K562 (cell line): ENCODE data around the gene HOTAIR. TPM values are rescaled to one million over a fixed set of nuclear protein-coding genes. Genes with fewer than 3 reads are reported as not detected.
A peak's percentile ranks its signal among the peaks of the same experiment; 100 is the strongest.

Experiments used
- BHLHE40 ChIP-seq: IDR thresholded peaks from 2 replicates; pipeline ENCODE4 v1.6.1; 2011; ENCODE audit warnings: low read length, improper control_type of control experiment
- CREM ChIP-seq: IDR thresholded peaks from 2 replicates; pipeline ENCODE4 v1.6.1; 2014; ENCODE audit warnings: antibody characterized with exemption, low read depth
- EWSR1 ChIP-seq: fragments of 450-650 bp; IDR thresholded peaks from 2 replicates; pipeline ENCODE4 v1.6.1; 2018; ENCODE audit warnings: borderline replicate concordance, mild to moderate bottlenecking, low read depth, moderate library complexity; ENCODE audit not compliant: partially characterized antibody
- TAF9B ChIP-seq: fragments of 450-650 bp; IDR thresholded peaks from 2 replicates; pipeline ENCODE4 v1.6.1; 2018; ENCODE audit warnings: mild to moderate bottlenecking; ENCODE audit not compliant: partially characterized antibody
- U2AF2 ChIP-seq: fragments of 200-400 bp; formaldehyde crosslinking; optimal IDR thresholded peaks from 2 replicates; pipeline ENCODE3; 2017; ENCODE audit warnings: low read depth, mild to moderate bottlenecking, low read length
- ZBTB33 ChIP-seq: sonication (generic); formaldehyde crosslinking; IDR thresholded peaks from 2 replicates; pipeline ENCODE4 v1.8.1; 2023; ENCODE audit warnings: mild to moderate bottlenecking, missing genetic modification reagents
- ZNF165 ChIP-seq: fragments of 250-450 bp; sonication (Bioruptor Pico); IDR thresholded peaks from 2 replicates; pipeline ENCODE4 v1.4.0; 2020; ENCODE audit warnings: borderline replicate concordance
- polyA plus RNA-seq, 8 experiments: library from polyadenylated mRNA; depleted of rRNA in 4 of 8; stranded (reverse) in 5 of 8; unstranded in 3 of 8; fragments of >200 nt; fragmentation: Nextera tagmentation in 2 of 8; fragmentation: Illumina TruSeq in 1 of 8; extraction: Ambion mirVana in 2 of 8; extraction: Trizol in 1 of 8; gene quantifications; 2 replicates each; pipeline versions ENCODE4 v1.2.1 to v1.2.3, GENCODE V29; 2011 to 2014; ENCODE audit warnings: inconsistent platforms in 1 of 8, missing spikeins in 1 of 8
- total RNA-seq, 7 experiments: library from RNA; depleted of rRNA in 6 of 7; stranded (reverse); fragments of >200 nt in 6 of 7; fragmentation: Illumina TruSeq in 2 of 7; extraction: Trizol in 2 of 7; gene quantifications; 2 replicates each; pipeline versions ENCODE4 v1.2.1 to v1.2.3, GENCODE V29; 2011 to 2021; ENCODE audit warnings: low replicate concordance in 1 of 7
- TF ChIP-seq, protein P1 (sequence below), 2 experiments: fragments of 450-650 bp; IDR thresholded peaks; 2 replicates each; pipeline ENCODE4 v1.6.1; 2016

The HOTAIR gene
- total and polyA plus RNA-seq, 9 of the 15 experiments (the other 6 are each of a cell fraction or from before 2014, with no cell fraction given) = 0.04 TPM; not detected in 8

DNA sequence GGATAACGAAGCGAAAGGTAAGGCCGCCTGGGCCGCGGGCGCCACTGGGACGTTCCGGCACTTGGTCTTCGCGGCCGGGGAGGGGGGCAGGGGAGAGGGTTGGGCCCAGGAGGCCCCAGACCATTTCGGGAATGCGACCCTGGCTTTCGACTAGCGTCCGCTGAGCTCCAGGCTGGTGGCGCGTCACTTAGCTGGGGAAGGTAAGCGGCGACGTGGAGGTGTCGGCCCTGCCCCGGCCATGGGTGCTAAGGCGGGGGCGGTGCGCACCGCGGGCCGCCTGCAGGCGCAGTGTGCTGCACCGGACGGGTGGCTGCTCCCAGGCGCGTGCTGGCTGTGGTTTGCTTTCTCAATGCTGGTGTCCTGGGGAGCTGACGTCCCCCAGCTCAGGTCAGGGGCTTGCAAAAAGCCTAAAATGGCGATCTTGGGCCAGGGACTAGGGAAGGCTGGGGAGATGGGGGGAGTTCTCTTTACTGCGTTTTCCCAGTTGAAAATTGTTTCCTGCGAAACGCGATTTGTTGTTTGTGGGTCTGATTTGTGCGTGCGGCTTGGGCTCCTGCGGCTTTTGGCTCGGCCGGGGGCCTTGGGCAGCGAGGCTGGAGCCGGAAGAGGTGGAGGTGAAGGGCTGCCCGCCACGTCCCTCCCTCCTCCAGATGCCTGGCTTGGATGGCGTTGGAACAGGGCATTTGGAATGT is 11.4 kb upstream of the HOTAIR start (continued):
- TF ChIP-seq EWSR1 (no peak), TAF9B (no peak), CREM (no peak), ZBTB33 (peak; percentile 96), U2AF2 (no peak), BHLHE40 (no peak), ZNF165 (CRISPR knock-in tag) (no peak)
- TF ChIP-seq, protein P1, sequence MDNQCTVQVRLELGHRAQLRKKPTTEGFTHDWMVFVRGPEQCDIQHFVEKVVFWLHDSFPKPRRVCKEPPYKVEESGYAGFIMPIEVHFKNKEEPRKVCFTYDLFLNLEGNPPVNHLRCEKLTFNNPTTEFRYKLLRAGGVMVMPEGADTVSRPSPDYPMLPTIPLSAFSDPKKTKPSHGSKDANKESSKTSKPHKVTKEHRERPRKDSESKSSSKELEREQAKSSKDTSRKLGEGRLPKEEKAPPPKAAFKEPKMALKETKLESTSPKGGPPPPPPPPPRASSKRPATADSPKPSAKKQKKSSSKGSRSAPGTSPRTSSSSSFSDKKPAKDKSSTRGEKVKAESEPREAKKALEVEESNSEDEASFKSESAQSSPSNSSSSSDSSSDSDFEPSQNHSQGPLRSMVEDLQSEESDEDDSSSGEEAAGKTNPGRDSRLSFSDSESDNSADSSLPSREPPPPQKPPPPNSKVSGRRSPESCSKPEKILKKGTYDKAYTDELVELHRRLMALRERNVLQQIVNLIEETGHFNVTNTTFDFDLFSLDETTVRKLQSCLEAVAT (IDR thresholded peaks at IDR 0.05) = 0 out of 4 replicates have a peak, but pooled peaks of 1 of the 2 experiments have one; percentile 0
